ENCODE results near the gene SENP3. TPM values are rescaled to one million over a fixed set of nuclear protein-coding genes. Genes with fewer than 3 reads are reported as not detected.

SENP3 gene
- total and polyA plus RNA-seq, 2 of the 13 experiments (the other 11 are each of a cell fraction or from before 2014, with no cell fraction given), result 55.8 to 75.4 TPM

- no peak for TF ChIP-seq CENPX (CRISPR knock-in tag; IDR thresholded peaks at IDR 0.05)
- TF ChIP-seq ELF3 (CRISPR knock-in tag; IDR thresholded peaks at IDR 0.05), result peak; percentile 25; the same call in 1 of the 2 replicates
- TF ChIP-seq HINFP (CRISPR knock-in tag; IDR thresholded peaks at IDR 0.05; ENCODE audit: low read depth), result no peak
- TF ChIP-seq, protein P1, sequence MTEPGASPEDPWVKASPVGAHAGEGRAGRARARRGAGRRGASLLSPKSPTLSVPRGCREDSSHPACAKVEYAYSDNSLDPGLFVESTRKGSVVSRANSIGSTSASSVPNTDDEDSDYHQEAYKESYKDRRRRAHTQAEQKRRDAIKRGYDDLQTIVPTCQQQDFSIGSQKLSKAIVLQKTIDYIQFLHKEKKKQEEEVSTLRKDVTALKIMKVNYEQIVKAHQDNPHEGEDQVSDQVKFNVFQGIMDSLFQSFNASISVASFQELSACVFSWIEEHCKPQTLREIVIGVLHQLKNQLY (CRISPR knock-in tag; IDR thresholded peaks at IDR 0.05), result no peak
- peak; percentile 58 for TF ChIP-seq ARID5B (CRISPR knock-in tag; IDR thresholded peaks at IDR 0.05)
- TF ChIP-seq, protein P2, sequence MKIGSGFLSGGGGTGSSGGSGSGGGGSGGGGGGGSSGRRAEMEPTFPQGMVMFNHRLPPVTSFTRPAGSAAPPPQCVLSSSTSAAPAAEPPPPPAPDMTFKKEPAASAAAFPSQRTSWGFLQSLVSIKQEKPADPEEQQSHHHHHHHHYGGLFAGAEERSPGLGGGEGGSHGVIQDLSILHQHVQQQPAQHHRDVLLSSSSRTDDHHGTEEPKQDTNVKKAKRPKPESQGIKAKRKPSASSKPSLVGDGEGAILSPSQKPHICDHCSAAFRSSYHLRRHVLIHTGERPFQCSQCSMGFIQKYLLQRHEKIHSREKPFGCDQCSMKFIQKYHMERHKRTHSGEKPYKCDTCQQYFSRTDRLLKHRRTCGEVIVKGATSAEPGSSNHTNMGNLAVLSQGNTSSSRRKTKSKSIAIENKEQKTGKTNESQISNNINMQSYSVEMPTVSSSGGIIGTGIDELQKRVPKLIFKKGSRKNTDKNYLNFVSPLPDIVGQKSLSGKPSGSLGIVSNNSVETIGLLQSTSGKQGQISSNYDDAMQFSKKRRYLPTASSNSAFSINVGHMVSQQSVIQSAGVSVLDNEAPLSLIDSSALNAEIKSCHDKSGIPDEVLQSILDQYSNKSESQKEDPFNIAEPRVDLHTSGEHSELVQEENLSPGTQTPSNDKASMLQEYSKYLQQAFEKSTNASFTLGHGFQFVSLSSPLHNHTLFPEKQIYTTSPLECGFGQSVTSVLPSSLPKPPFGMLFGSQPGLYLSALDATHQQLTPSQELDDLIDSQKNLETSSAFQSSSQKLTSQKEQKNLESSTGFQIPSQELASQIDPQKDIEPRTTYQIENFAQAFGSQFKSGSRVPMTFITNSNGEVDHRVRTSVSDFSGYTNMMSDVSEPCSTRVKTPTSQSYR (CRISPR knock-in tag; IDR thresholded peaks at IDR 0.05; ENCODE audit: borderline replicate concordance), result peak; percentile 98
- TF ChIP-seq MEF2D (CRISPR knock-in tag; IDR thresholded peaks at IDR 0.05), result no peak
- TF ChIP-seq LRRFIP1 (CRISPR knock-in tag; conservative IDR thresholded peaks at IDR 0.05), result no peak
- TF ChIP-seq PHF21A (CRISPR knock-in tag; IDR thresholded peaks at IDR 0.05), result peak; percentile 45; the same call in 1 of the 2 replicates
- no peak for TF ChIP-seq CAMTA2 (CRISPR knock-in tag; IDR thresholded peaks at IDR 0.05; ENCODE audit: borderline replicate concordance)
- 0 out of 2 replicates have a peak, but pooled peaks have one; percentile 48 for TF ChIP-seq IRX3 (CRISPR knock-in tag; IDR thresholded peaks at IDR 0.05; ENCODE audit: borderline replicate concordance, low read depth)
- no peak for TF ChIP-seq ZNF772 (CRISPR knock-in tag; IDR thresholded peaks at IDR 0.05)
- TF ChIP-seq THRA (CRISPR knock-in tag; IDR thresholded peaks at IDR 0.05; ENCODE audit: borderline replicate concordance), result peak; percentile 22; the same call in 1 of the 2 replicates
- no peak for TF ChIP-seq PAF1 (CRISPR knock-in tag; IDR thresholded peaks at IDR 0.05)
- TF ChIP-seq ARID2 (CRISPR knock-in tag; IDR thresholded peaks at IDR 0.05; ENCODE audit: borderline replicate concordance), result 0 out of 2 replicates have a peak, but pooled peaks have one; percentile 59
These were observed 10.3 kb upstream of the SENP3 start (continued) for GRCh38 chr17:7551396-7551795.
